HG03520 (cell line): ENCODE results near the gene PPIP5K2.
"Not testable (repeated sequence)": the region's sequence is repeated elsewhere in the genome, so short reads cannot be mapped to it uniquely, and the experiment has no call there.

Experiments used
- ATAC-seq: cut with Tn5 transposase; IDR thresholded peaks from one replicate; pipeline ENCODE4 v1.9.1; 2021; ENCODE audit warnings: mild to moderate bottlenecking, moderate library complexity; ENCODE audit not compliant: unreplicated experiment

The PPIP5K2 gene

GRCh38 chr5:103119765-103120606, at the start of gene PPIP5K2, which contains the start of gene GIN1:
TSS of gene PPIP5K2 (plus strand) at chr5:103120301. CDS start at chr5:103129590, 9,289 bp downstream.
TSS of gene GIN1 (minus strand) at chr5:103120138. CDS start at chr5:103108707, 11,431 bp downstream.
- ATAC-seq: peak; percentile 87

GRCh38 chr5:103073500-103073899, 46.6 kb upstream of the PPIP5K2 start:
- ATAC-seq: not testable (repeated sequence)

- no peak for ATAC-seq
Measured at GRCh38 chr5:103075442-103075841, 44.7 kb upstream of the PPIP5K2 start.

DNA sequence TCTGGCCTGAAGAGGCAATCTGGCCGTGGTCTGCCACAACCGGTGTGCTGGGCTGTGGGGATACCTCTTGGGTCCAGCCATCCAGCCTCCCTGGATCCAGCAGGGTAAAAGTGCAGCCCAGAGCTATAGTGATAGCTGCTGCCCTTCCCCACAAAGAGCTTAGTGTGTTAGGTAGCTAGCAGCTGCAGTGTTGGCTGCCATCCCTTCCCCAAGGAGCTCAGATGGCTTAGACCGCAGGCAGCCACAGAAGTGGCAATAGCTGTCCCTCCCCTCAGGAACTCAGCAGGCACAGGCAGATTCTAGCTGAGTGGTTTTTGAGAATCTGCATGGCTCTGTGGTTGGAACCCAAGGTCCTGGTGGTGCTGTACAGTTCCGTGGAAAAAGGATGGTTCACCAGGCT, 40.3 kb upstream of the PPIP5K2 start:
- ATAC-seq: no peak

DNA sequence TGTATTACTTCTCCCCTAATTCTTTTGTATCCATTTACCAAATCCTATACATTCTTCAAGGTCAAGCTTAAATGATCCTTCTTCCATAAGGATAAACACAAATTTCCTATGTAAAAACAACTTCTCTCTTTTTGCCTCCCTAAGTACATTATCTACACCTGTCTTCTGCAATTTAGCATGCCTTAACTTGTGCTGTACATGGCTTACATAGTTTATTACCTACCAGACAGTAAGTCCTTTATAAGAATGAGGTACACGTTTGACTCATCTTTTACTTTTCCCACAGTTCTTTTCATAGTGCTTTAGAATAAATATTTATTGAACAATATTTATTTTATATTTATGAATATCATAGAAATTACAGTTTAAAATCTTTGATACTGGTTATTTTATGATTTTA, 33.6 kb upstream of the PPIP5K2 start:
- ATAC-seq: no peak

GRCh38 chr5:103089272-103089671, 30.8 kb upstream of the PPIP5K2 start:
- no peak for ATAC-seq

DNA sequence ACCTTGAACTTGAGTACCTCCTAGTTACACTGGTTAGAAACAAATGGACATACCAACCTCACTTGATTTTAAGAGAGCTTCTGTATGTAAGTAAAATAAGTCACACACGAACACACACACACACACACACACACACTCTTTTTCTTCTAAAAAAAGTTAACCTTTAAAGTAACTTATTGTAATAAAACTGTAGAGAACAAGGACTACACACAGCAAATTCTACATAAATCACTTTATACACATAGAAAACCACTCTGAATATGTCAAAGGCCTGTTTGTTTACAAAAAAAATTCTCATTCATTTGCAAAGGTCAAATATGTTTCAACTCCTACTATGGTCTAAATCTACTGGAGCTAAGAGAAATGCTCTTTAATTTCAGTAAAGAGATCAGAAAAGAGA, 29.3 kb upstream of the PPIP5K2 start:
- ATAC-seq: no peak

DNA sequence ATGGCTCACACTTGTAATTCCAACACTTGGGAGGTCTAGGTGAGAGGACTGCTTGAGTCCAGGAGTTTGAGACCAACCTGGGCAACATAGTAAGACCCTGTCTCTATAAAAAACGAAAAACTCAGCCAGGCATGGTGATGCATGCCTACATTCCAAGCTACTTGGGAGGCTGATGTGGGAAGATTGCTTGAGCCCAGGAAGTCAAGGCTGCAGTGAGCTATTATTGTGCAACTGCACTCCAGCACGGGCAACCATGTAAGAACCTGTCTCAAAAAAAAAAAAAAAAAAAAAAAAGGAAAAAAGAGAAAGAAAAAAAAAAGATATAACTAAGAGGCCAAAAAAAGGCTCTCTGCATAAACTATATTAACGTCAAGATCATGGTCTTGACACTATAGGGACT, 27.4 kb upstream of the PPIP5K2 start:
- no peak for ATAC-seq

GRCh38 chr5:103093727-103094126, 26.4 kb upstream of the PPIP5K2 start:
- ATAC-seq: no peak

GRCh38 chr5:103094737-103095136, 25.4 kb upstream of the PPIP5K2 start:
- no peak for ATAC-seq

- ATAC-seq: no peak
Measured at GRCh38 chr5:103098993-103099392, 21.1 kb upstream of the PPIP5K2 start.

DNA sequence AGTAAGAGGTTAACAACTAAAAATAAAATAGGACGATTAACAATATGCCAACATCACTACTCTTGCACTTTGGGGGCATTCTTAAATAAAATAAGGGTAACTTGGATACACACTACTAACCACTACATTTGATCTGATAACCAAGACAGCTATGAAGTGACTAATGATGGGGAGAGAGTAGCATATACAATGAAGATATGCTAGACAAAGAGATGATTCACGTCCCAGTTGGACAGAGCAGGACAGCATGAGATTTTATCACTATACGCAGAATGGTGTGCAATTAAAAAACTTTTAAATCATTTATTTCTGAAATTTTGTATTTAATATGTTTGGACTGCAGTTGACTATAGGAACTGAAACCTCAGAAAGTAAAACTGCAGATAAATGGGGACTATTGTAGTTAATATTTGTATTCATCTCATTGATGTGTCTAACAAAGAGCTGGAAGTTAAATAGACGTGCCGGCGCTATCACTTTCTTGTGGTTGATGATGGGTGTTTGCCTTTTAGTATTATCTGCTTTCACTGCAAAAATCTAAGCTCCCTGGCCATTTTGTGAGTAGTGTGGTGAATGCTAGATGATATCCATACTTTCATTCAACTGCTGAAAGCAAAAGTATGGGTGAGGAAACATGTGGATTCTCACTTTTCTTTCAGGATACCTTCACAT, 18.9 kb upstream of the PPIP5K2 start:
- no peak for ATAC-seq

DNA sequence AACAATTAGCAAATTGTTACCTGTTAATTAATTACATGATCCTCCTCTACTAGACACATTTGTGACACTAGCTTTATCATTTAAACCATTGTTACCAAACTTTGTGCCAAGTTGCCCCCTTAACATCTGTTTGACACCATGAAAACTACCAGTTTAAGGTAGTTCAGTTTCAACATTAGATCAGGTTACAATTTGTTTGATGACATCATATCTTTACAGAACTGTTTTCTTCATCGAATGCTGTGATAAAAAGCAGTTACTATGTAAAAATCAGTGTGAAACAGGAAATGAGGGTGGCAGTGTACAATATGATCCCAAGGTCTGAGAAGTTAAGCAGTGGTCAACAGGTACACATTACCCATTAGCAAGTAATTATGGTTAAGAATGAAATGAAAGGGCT, 17.9 kb upstream of the PPIP5K2 start:
- no peak for ATAC-seq

GRCh38 chr5:103108086-103108485, 12.0 kb upstream of the PPIP5K2 start:
- ATAC-seq: no peak

DNA sequence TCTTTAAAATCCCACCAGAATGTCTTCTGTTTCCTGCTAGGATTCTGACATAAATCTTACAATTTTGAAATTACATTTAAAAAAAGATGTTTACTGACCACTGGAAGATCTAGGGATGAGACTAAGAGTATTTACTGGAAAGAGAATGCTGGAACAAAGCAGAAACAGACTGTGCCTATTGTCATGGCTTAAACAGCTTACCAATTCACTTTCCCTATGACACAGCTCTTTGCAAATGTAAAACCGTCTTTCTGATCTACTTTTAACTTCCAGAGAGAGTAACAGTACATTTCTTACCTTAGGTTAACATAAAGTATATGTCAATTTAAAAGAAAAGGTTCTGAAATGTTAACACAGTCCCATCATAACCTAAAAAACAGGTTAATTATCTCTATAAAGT, 10.8 kb upstream of the PPIP5K2 start:
- no peak for ATAC-seq

DNA sequence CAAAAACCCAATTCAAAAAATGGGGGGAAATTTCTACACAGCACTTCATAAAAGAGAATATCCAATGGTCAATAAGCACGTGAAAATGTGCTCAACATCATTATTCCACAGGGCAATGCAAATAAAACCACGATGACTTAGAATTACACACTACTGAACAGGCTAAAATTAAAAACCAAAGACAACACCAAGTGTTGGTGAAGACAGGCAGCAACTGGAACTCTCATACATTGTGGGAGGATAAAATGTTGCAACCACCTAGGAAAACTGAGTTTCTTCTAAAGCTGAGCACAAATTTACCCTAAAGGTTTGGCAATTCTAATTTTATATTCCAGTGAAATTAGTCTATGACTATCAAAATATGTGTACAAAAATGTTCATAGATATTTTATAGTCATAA, 9.7 kb upstream of the PPIP5K2 start:
- ATAC-seq: no peak

GRCh38 chr5:103111468-103111867, 8.6 kb upstream of the PPIP5K2 start:
- no peak for ATAC-seq

DNA sequence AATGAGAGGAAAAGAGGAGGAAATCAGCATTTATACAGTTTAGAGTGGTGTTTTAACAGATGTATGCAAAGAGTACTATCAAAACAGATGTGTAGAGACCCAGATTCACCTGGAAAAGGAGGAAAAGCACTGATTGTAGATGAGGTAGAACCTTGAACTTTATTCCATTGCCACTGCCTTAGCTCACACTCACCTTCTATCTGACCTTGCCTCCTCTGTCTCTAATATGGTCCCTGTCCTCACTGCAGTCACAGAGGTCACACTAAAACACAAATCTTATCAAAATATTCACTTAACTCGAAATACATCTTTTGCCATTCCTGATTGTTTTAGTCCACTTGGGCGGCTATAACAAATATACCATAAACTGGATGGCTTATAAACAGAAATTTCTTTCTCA, 7.2 kb upstream of the PPIP5K2 start:
- ATAC-seq: no peak

- no peak for ATAC-seq
Measured at GRCh38 chr5:103114440-103114839, 5.7 kb upstream of the PPIP5K2 start.

- no peak for ATAC-seq
Measured at GRCh38 chr5:103117471-103117991, 2.6 kb upstream of the PPIP5K2 start.

GRCh38 chr5:103119070-103119764, 884 bp upstream of the PPIP5K2 start:
- no peak for ATAC-seq
